ENCODE measurements around the gene ZFAND6.

GRCh38 chr15:80106051-80106450, 46.6 kb downstream of the ZFAND6 start:
- TF ChIP-seq CTCF (conservative IDR thresholded peaks at IDR 0.05; ENCODE audit: low read length) (no peak), EZH2phosphoT487 (IDR thresholded peaks at IDR 0.05; ENCODE audit: borderline replicate concordance) (no peak)
